Measurements from ENCODE around the gene SLC30A2. TPM values are rescaled to one million over a fixed set of nuclear protein-coding genes. Genes with fewer than 3 reads are reported as not detected.

SLC30A2 gene
- total and polyA plus RNA-seq, 9 of the 15 experiments (the other 6 are each of a cell fraction or from before 2014, with no cell fraction given): 0.01 to 0.18 (median 0.06) TPM; not detected in 3

GRCh38 chr1:26066857-26067256 lies 20.9 kb upstream of the SLC30A2 start (continued):
- no peak for TF ChIP-seq FOXK2 (conservative IDR thresholded peaks at IDR 0.05 in 1 of 2, IDR thresholded peaks at IDR 0.05 in 1 of 2; ENCODE audit: low read depth in 2 of 2)
- no peak for TF ChIP-seq ZNF639 (CRISPR knock-in tag; conservative IDR thresholded peaks at IDR 0.05 in 1 of 2, IDR thresholded peaks at IDR 0.05 in 1 of 2)
- TF ChIP-seq ZNF133 (CRISPR knock-in tag; IDR thresholded peaks at IDR 0.05): no peak
- TF ChIP-seq ZNF655 (CRISPR knock-in tag; IDR thresholded peaks at IDR 0.05): no peak
- 0 out of 4 replicates have a peak, but pooled peaks of 1 of the 2 experiments have one; percentile 8 for TF ChIP-seq NRF1 (conservative IDR thresholded peaks at IDR 0.05 in 1 of 2, IDR thresholded peaks at IDR 0.05 in 1 of 2)
- no peak for TF ChIP-seq RBM17 (IDR thresholded peaks at IDR 0.05; ENCODE audit: borderline replicate concordance, low read depth, low read length)
- TF ChIP-seq, protein P1, sequence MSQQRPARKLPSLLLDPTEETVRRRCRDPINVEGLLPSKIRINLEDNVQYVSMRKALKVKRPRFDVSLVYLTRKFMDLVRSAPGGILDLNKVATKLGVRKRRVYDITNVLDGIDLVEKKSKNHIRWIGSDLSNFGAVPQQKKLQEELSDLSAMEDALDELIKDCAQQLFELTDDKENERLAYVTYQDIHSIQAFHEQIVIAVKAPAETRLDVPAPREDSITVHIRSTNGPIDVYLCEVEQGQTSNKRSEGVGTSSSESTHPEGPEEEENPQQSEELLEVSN (IDR thresholded peaks at IDR 0.05; ENCODE audit: borderline replicate concordance in 1 of 2, extremely low read depth in 1 of 2, insufficient read depth in 1 of 2, insufficient read length in 1 of 2, low read depth in 1 of 2, low read length in 1 of 2, poor library complexity in 1 of 2, severe bottlenecking in 1 of 2): no peak
- TF ChIP-seq ZC3H11A (IDR thresholded peaks at IDR 0.05; ENCODE audit: low read depth, low read length): no peak
- TF ChIP-seq SMAD2 (IDR thresholded peaks at IDR 0.05; ENCODE audit: low read depth, low read length): no peak
- no peak for TF ChIP-seq HCFC1 (IDR thresholded peaks at IDR 0.05; ENCODE audit: low read depth, low read length)
- 0 out of 2 replicates have a peak, but pooled peaks have one; percentile 28 for TF ChIP-seq ZNF175 (CRISPR knock-in tag; IDR thresholded peaks at IDR 0.05; ENCODE audit: low read depth)
- TF ChIP-seq CTBP1 (IDR thresholded peaks at IDR 0.05; ENCODE audit: borderline replicate concordance): peak; percentile 10; the same call in 1 of the 2 replicates
- TF ChIP-seq, protein P2, sequence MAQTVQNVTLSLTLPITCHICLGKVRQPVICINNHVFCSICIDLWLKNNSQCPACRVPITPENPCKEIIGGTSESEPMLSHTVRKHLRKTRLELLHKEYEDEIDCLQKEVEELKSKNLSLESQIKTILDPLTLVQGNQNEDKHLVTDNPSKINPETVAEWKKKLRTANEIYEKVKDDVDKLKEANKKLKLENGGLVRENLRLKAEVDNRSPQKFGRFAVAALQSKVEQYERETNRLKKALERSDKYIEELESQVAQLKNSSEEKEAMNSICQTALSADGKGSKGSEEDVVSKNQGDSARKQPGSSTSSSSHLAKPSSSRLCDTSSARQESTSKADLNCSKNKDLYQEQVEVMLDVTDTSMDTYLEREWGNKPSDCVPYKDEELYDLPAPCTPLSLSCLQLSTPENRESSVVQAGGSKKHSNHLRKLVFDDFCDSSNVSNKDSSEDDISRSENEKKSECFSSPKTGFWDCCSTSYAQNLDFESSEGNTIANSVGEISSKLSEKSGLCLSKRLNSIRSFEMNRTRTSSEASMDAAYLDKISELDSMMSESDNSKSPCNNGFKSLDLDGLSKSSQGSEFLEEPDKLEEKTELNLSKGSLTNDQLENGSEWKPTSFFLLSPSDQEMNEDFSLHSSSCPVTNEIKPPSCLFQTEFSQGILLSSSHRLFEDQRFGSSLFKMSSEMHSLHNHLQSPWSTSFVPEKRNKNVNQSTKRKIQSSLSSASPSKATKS (CRISPR knock-in tag; IDR thresholded peaks at IDR 0.05): no peak
- no peak for TF ChIP-seq PHB2 (IDR thresholded peaks at IDR 0.05; ENCODE audit: low read depth)
- no peak for TF ChIP-seq MITF (IDR thresholded peaks at IDR 0.05)
- TF ChIP-seq KLF1 (tag; IDR thresholded peaks at IDR 0.05): no peak
- no peak for TF ChIP-seq ZNF449 (CRISPR knock-in tag; IDR thresholded peaks at IDR 0.05)
- no peak for TF ChIP-seq TSC22D4 (tag; IDR thresholded peaks at IDR 0.05)
- no peak for TF ChIP-seq SMAD1 (IDR thresholded peaks at IDR 0.05; ENCODE audit: low read depth, low read length, partially characterized antibody)
